HT-29 (cell line): ENCODE results near the gene PPP4R1. TPM values are rescaled to one million over a fixed set of nuclear protein-coding genes. Genes with fewer than 3 reads are reported as not detected.
"Not testable (repeated sequence)": the region's sequence is repeated elsewhere in the genome, so short reads cannot be mapped to it uniquely, and the experiment has no call there.

ENCODE experiments used
- DNase-seq: peaks from one replicate; pipeline ENCODE4 v3.0.0-alpha.2; 2015; ENCODE audit warnings: low spot score
- total RNA-seq: library from RNA; depleted of rRNA; stranded (reverse); fragments of >200 nt; shearing (Covaris generic); gene quantifications from 2 replicates; pipeline ENCODE4 v1.2.3, GENCODE V29; 2014; rRNA removed

The PPP4R1 gene, protein sequence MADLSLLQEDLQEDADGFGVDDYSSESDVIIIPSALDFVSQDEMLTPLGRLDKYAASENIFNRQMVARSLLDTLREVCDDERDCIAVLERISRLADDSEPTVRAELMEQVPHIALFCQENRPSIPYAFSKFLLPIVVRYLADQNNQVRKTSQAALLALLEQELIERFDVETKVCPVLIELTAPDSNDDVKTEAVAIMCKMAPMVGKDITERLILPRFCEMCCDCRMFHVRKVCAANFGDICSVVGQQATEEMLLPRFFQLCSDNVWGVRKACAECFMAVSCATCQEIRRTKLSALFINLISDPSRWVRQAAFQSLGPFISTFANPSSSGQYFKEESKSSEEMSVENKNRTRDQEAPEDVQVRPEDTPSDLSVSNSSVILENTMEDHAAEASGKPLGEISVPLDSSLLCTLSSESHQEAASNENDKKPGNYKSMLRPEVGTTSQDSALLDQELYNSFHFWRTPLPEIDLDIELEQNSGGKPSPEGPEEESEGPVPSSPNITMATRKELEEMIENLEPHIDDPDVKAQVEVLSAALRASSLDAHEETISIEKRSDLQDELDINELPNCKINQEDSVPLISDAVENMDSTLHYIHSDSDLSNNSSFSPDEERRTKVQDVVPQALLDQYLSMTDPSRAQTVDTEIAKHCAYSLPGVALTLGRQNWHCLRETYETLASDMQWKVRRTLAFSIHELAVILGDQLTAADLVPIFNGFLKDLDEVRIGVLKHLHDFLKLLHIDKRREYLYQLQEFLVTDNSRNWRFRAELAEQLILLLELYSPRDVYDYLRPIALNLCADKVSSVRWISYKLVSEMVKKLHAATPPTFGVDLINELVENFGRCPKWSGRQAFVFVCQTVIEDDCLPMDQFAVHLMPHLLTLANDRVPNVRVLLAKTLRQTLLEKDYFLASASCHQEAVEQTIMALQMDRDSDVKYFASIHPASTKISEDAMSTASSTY
- total RNA-seq: 43.9 and 44.1 TPM in 2 replicates

DNA sequence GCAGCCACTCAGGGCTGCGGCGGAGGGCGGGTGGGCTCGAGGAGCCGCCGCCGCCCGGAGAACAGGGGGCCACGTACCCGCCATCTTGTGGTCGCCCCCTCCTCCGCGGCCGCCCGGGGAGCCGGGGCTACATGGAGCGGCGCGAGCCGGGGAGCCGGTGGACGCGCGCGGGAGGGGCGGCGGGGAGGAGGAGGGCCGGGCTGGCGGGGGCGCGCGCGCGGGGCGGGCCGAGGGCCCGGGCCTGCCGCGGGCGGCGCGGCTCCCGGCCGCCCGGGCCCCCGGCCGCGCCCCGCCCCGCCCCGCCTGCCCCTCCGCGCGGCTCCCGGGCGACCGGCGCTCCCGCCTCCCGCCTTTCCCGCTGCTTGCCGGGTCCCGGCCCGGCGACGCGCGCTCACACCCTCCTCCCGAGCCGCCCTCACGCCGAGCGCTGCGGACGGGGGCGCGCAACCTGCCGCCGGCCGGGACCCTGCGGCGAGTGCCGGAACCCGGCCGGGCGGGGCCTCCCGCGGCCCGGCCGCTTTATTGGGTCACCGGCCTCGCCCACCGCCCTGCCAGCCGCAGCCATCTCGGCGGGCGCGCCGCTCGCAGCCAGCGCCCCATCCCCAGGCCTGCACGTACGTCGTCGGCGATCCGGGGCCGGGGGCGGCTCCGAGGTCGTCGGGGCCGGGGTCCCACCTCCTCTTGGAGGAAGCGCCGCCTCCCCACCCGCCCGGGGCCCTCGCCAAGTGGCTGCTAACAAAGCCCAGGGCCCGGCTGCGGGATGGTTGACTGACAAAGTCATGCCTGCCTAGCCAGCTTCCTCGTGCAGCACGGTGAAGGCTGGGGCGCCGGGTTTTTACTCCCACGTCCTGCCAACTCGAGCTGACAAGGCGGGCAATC lies at the start of gene PPP4R1:
PPP4R1 (minus strand) TSS at position 159 of the 879 bp plus-strand sequence; CDS start at position 84, 75 bp downstream.
- DNase-seq: peak; percentile 82

DNA sequence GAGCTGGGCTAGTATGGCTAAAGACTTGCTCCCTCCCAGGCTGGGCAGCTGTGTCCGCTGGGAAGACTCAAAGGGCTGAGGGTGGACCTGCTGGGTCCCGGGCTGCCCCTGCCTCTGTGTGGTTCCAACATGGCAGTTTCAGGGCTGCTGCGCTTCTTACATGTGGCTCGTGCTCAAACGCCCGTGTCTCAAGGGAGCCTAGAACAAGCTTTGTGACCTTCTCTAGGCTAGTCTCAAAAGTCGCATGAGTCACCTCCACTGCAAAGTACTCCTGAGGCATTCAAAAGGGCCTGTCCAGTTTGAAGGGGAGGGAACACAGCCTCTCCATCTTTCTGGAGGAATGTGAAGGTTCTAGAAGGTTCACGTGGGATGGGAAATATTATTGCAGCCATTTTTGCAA lies 49.0 kb upstream of the PPP4R1 start:
- no peak for DNase-seq

GRCh38 chr18:9661564-9661963 lies 47.2 kb upstream of the PPP4R1 start:
- no peak for DNase-seq

- DNase-seq: no peak
Observed at GRCh38 chr18:9659499-9660375, 45.4 kb upstream of the PPP4R1 start.

DNA sequence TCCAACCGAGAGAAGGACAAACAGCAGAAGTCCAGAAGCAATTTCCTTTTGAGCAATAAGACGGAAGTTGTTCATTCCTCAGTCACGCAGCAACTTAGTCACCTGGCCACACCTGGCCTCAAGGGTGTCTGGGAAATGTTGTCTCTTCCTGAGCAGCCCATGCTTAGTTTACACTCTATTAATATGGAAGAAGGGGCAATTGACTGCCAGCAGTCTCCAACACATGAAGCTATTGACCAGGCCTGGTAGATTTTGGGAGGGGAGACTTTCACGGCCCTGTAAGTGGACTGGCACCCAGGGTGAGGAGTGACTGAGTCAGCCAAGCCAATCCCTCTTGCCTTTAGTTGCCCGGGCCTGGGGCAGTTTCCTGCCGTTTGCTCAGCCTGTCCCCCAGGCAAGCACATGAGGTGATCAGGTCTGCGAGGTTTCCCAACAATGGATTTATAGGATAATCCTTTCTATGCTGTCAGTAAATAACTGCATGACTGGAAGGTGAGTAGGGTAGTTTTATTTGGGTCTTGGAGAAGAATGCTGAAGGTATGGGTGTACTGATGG lies 43.8 kb upstream of the PPP4R1 start:
- DNase-seq: peak; percentile 38

- no peak for DNase-seq
Observed at GRCh38 chr18:9655232-9655767, 40.9 kb upstream of the PPP4R1 start.

DNA sequence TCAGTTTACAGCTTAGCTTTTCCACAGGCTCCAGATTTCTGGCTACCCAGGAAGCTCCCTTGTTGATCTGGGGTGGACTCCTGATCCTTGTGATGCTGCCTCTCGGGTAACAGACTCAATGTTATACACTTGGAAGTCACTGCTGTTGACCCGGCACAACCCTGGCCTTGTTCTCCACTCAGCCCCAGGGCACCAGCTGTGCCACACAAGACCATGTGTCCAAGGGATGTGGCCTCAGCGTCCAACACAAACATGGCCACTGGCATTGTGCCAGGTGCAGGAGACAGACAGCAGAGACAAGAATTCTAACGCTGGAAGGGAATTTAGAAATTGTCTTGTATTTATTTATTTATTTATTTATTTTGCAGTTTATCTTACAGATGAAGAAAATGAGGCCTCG lies 39.0 kb upstream of the PPP4R1 start:
- no peak for DNase-seq

DNA sequence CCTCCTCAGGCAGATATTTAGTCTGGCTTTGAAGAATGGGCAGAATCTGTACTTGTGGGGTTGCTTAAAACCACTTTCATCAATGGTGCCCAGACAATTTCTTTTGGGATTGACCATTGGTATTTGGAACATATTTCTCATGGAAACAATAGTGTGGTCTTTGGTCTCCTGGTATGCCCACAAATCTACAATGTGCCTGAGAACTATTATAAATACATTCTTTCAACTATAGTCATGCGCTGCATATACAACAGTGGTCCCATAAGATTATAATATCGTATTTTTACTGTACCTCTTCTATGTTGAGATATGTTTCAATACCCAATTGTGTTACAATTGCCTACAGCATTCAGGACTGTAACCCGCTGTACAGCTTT lies 34.8 kb upstream of the PPP4R1 start:
- DNase-seq: no peak

- DNase-seq: no peak
Observed at GRCh38 chr18:9648431-9649163, 34.2 kb upstream of the PPP4R1 start.

DNA sequence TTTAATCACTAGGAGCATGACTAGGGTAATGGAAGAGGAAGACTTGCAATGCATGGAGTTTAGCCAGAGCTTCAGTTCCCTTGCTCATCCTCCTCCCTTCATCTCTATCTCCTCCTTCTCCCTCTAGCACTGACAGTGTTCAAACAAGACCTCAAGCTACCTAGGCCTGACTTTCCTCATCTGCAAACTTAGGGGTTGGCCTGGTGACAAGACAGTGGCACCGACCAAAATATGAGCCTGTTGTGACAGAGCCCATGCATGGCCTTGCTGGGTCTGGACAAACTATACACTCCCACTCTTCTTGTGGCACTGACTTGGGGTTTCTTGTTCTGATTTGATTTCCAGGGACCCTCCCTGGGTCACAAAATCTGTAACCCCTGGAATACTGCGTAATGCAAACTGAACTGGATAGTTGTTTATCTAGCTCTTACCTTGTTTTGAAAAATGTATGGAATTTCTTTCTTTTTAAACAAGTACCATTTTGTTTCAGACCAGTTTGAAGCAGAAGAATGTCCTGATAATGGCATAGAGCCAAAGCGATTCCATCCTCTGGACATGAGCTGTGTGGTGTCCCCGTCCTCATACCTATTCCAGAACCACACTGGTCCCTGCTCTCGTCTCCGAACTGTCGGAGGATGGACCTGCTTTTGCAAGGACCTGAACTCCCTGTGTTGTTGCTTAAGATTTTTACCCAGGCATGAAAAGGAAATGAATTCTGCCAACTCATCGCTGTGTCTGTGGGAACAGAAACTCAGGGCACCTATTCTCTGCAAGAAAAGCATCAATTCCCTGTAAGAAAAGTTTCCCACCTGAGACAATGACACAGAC lies 33.4 kb upstream of the PPP4R1 start:
- DNase-seq: no peak

- peak; percentile 95 for DNase-seq
Observed at GRCh38 chr18:9643549-9643948, 29.2 kb upstream of the PPP4R1 start.

DNA sequence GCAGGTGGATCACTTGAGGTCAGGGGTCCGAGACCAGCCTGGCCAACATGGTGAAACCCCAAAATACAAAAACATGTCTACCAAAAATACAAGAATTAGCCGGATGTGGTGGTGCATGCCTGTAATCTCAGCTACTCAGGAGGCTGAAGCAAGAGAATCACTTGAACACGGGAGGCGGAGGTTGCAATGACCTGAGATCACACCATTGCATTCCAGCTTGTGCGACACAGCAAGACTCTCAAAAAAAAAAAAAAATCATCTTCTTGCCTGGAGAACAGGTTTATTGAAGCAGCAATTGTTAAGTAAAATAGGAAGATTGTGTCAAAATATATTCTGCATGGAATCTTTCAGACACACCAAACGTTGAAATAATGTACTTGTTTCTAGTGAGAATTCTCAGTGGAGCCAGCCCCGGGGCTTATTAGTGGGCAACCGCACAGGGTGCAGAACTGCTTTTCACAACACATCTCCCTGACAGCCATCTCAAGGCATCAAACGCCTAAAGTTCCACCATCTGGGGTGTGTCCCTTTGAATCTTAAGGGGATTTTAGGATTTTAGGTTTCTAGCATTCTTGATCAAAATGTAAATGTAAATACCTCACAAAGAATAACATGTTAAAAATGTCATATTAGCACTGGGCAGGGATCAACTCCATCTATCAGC lies 28.6 kb upstream of the PPP4R1 start:
- no peak for DNase-seq

DNA sequence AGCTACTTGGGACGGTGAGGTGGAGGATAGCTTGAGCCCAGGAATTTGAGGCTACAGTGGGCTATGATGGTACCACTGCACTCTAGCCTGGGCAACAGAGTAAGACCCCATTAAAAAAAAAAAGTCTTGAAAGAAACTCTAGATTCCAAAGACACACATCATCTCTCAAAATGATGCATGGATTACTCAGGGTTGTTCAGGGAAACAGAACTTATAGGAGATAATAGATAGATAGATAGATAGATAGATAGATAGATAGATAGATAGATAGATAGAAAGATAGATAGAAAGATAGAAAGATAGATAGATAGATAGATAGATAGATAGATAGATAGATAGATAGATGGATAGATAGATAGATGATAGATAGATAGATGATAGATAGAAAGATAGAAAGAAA lies 26.7 kb upstream of the PPP4R1 start:
- DNase-seq: not testable (repeated sequence)

DNA sequence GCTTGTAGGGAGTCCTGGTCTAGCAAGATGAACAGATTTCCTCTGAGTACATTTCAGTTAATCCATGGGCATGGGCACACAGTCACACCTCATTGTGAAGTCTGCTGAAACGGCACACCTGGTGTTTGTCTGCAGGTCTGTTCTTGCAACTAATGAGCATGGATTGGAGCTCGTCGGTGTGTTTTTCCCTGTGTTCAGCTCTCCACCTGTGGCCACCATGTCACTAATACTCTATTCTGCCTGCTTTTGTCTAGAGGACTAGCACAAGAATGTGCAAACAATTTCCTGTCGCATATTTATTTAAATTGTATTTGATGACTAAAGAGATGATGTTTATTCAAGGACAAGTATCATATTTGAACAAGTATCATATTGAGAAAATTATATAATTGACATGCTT lies 24.5 kb upstream of the PPP4R1 start:
- no peak for DNase-seq

GRCh38 chr18:9637036-9637767 lies 22.8 kb upstream of the PPP4R1 start:
- DNase-seq: no peak

GRCh38 chr18:9634856-9635255 lies 20.5 kb upstream of the PPP4R1 start:
- no peak for DNase-seq
